WERI-Rb-1 (cell line): ENCODE measurements around the gene SPEM3.

Experiments
- DNase-seq: peaks from one replicate; pipeline ENCODE4 v3.0.0-alpha.2; 2020
- H3K27ac ChIP-seq: fragments of 250-450 bp; sonication (Bioruptor Pico); 2 replicates; pipeline ENCODE4 v1.5.1; 2020; ENCODE audit warnings: mild to moderate bottlenecking, moderate library complexity
- H3K27me3 ChIP-seq: fragments of 250-450 bp; sonication (Bioruptor Pico); 2 replicates; pipeline ENCODE4 v1.5.1; 2021; ENCODE audit warnings: mild to moderate bottlenecking, low read depth, moderate library complexity; ENCODE audit not compliant: insufficient read depth, severe bottlenecking
- H3K36me3 ChIP-seq: fragments of 250-450 bp; sonication (Bioruptor Pico); 2 replicates; pipeline ENCODE4 v1.5.1; 2020; ENCODE audit warnings: mild to moderate bottlenecking, moderate library complexity
- H3K4me3 ChIP-seq: 2 replicates; pipeline ENCODE4 v1.5.1; 2011; ENCODE audit warnings: low read depth, mild to moderate bottlenecking, control low read depth, low read length
- H3K9me3 ChIP-seq: fragments of 250-450 bp; sonication (Bioruptor Pico); 2 replicates; pipeline ENCODE4 v1.5.1; 2021; ENCODE audit warnings: mild to moderate bottlenecking, moderate library complexity; ENCODE audit not compliant: severe bottlenecking
- TF ChIP-seq, protein P1 (sequence below): IDR thresholded peaks from 2 replicates; pipeline ENCODE4 v1.5.1; 2011; ENCODE audit warnings: low read depth, mild to moderate bottlenecking, control low read depth, inconsistent platforms, low read length

The SPEM3 gene

DNA sequence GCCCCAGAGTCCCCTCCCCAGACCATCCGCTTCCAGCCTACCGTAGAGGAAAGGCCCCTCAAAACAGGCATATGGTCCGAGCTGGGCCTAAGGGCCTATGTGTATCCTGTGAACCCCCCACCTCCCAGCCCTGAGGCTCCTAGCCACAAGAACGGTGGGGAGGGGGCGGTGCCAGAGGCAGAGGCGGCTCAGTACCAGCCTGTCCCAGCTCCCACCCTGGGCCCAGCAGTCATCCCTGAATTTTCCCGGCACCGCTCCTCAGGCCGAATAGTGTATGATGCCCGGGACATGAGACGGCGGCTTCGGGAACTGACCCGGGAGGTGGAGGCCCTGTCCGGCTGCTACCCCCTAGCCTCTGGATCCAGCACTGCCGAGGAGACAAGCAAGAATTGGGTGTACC, 7.5 kb upstream of the SPEM3 start:
- H3K27me3 ChIP-seq = no peaks in the 10 kb centered on the region
- H3K4me3 ChIP-seq = no peak overlapping the region
- H3K36me3 ChIP-seq = peaks cover 1% of the 10 kb centered on the region; the same call in 1 of the 2 replicates
- TF ChIP-seq, protein P1, sequence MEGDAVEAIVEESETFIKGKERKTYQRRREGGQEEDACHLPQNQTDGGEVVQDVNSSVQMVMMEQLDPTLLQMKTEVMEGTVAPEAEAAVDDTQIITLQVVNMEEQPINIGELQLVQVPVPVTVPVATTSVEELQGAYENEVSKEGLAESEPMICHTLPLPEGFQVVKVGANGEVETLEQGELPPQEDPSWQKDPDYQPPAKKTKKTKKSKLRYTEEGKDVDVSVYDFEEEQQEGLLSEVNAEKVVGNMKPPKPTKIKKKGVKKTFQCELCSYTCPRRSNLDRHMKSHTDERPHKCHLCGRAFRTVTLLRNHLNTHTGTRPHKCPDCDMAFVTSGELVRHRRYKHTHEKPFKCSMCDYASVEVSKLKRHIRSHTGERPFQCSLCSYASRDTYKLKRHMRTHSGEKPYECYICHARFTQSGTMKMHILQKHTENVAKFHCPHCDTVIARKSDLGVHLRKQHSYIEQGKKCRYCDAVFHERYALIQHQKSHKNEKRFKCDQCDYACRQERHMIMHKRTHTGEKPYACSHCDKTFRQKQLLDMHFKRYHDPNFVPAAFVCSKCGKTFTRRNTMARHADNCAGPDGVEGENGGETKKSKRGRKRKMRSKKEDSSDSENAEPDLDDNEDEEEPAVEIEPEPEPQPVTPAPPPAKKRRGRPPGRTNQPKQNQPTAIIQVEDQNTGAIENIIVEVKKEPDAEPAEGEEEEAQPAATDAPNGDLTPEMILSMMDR = no peak
- no peak overlapping the region for H3K27ac ChIP-seq
- no peak for DNase-seq
- no peaks in the 10 kb centered on the region for H3K9me3 ChIP-seq

DNA sequence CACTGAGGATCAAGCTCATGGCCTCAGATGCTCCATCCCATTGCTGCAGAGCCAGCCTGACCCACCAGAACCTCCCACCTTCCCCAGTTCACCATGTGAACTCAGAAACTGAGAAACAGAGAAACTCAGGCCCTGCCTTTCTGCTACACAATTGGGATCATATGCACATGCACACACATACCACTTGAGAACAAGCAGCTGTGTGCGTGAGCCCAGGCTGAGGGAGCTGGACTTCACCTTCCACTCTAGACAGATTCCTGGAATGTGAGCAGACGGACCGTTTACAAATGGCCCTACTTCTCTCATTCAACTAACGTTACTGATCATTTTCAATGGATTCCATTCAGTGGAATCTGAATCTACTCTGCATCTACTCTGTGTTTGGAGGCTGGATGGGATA, 5.0 kb upstream of the SPEM3 start:
- Histone ChIP-seq H3K9me3 (no peaks in the 10 kb centered on the region), H3K36me3 (no peaks in the 10 kb centered on the region), H3K27me3 (no peaks in the 10 kb centered on the region), H3K27ac (no peak overlapping the region), H3K4me3 (no peak overlapping the region)
- TF ChIP-seq, protein P1 = no peak
- no peak for DNase-seq

DNA sequence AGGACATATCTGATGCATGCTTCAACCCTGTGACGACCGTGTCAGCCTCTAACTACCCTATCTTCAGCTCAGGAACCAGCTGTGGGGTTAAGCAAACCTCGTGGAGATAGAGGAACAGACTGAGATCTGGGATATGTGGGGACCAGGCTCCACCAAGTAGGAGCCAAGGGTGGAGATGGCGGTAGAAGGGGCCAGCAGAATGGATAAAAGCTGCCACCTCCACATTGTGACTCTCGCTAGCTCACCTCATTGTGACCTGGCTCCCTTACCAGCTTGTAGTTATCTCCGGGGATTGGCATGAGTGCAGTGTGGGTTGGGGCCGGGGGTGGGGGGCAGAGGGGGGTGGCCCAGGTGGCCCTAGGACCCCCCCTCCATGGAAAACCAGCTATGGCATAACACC, 3.3 kb upstream of the SPEM3 start, which contains the start of gene SPEM2:
Gene SPEM2, plus strand, starts transcription at position 301 of the 400 bp plus-strand sequence. Its CDS starts 73 bp downstream, at position 374.
- H3K27ac ChIP-seq = no peak within 1 kb of the TSS
- H3K27me3 ChIP-seq = no peaks in the 10 kb centered on the region
- H3K4me3 ChIP-seq = no peak within 1 kb of the TSS
- H3K36me3 ChIP-seq = no peaks in the 10 kb centered on the region
- H3K9me3 ChIP-seq = no peaks in the 10 kb centered on the region
- TF ChIP-seq, protein P1 = no peak
- no peak for DNase-seq

DNA sequence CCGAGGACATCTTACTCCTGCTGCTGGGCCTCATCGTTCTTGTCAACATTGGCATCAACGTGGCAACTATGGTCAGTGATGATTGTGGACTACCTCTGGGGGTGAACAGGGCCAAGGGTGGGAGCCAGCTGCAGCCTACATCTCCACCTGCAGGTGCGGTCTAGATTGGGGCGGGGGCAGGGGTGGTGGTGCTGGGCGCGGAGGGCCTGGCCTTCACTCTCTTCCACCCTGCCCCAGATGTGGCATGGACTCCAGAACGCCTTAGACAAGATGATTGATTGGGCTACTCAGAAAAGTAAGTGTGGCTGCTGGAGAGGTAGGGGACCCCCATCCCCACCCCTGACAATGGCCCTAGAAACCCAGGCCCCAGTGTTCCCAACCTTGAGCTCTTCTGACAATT, 2.9 kb upstream of the SPEM3 start:
- H3K27ac ChIP-seq = no peak overlapping the region
- no peaks in the 10 kb centered on the region for H3K27me3 ChIP-seq
- H3K9me3 ChIP-seq = no peaks in the 10 kb centered on the region
- no peak overlapping the region for H3K4me3 ChIP-seq
- no peak for DNase-seq
- TF ChIP-seq, protein P1 = no peak
- H3K36me3 ChIP-seq = no peaks in the 10 kb centered on the region

DNA sequence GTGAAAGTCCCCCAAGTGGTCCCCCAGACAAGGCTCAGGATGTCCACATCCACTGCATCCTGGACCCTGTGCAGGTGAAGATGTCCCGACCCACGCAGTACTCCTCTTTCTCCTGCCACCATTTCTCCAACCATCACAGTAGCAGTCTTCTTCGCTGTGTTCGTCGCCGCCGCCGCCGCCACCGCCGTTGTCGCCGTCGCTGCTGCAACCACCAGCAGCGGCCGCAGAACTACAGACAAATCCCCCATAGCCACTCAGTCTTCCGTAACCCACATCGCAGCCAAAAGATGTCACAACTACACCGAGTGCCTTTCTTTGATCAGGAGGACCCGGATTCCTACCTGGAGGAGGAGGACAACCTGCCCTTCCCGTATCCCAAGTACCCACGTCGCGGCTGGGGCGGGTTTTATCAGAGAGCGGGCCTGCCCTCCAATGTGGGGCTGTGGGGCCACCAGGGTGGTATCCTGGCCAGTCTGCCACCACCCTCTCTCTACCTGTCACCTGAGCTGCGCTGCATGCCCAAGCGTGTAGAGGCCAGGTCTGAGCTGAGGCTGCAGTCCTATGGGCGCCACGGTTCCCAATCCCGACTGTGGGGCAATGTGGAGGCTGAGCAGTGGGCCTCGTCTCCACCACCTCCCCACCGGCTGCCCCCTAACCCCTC, 2.3 kb upstream of the SPEM3 start:
- no peaks in the 10 kb centered on the region for H3K27me3 ChIP-seq
- H3K36me3 ChIP-seq = no peaks in the 10 kb centered on the region
- no peaks in the 10 kb centered on the region for H3K9me3 ChIP-seq
- no peak overlapping the region for H3K27ac ChIP-seq
- no peak for DNase-seq
- no peak overlapping the region for H3K4me3 ChIP-seq
- TF ChIP-seq, protein P1 = no peak

DNA sequence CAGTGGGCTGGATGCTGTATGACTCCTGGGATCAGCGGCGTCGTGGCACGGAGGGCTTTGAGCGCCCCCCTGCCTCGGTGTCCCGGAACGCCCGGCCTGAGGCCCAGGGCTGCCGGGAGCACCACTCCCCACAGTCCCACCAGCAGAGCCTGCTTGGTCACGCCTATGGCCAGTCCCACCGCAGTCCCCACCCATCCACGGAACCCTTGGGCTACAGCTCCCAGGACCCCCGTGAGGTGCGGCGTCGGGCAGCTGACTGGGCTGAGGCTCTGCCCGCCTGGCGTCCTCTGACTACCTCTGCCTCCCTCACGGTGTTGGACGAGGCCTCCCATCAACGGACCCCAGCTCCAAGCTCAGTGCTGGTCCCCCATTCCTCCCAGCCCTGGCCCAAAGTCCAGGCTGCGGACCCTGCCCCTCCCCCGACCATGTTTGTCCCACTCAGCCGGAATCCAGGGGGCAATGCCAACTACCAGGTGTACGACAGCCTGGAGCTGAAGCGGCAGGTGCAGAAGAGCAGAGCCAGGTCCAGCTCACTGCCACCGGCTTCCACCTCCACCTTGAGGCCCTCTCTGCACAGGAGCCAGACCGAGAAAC, 1.7 kb upstream of the SPEM3 start:
- H3K9me3 ChIP-seq = no peaks in the 10 kb centered on the region
- H3K4me3 ChIP-seq = no peak overlapping the region
- no peak overlapping the region for H3K27ac ChIP-seq
- no peaks in the 10 kb centered on the region for H3K36me3 ChIP-seq
- H3K27me3 ChIP-seq = no peaks in the 10 kb centered on the region
- DNase-seq = no peak
- TF ChIP-seq, protein P1 = no peak
